Measurements from ENCODE around the gene TMEM205.

- TF ChIP-seq POLR2A (IDR thresholded peaks at IDR 0.05) (no peak), CTCF (IDR thresholded peaks at IDR 0.05 in 4 of 5, conservative IDR thresholded peaks at IDR 0.05 in 1 of 5) (no peak)
These were observed 13.2 kb downstream of the TMEM205 start for GRCh38 chr19:11332822-11333221.

All from gastrocnemius medialis (tissue), 4 donors.